Retinal pigment epithelial cell (primary cell): Measurements from ENCODE around the gene DNAH14.
"Not testable (repeated sequence)": the region's sequence is repeated elsewhere in the genome, so short reads cannot be mapped to it uniquely, and the experiment has no call there.

Source experiments
- DNase-seq: peaks from one replicate; pipeline ENCODE4 v3.0.0-alpha.2; 2010; ENCODE audit warnings: low read depth
- H3K4me3 ChIP-seq: 2 replicates; pipeline ENCODE4 v1.5.1; 2011; ENCODE audit warnings: mild to moderate bottlenecking, low read length, control low read depth, moderate library complexity
- CTCF ChIP-seq: conservative IDR thresholded peaks from 2 replicates; pipeline ENCODE4 v1.5.1; 2011; ENCODE audit warnings: low read depth, low read length, control low read depth, inconsistent platforms

DNAH14 gene

GRCh38 chr1:225380691-225381090 lies 451.2 kb downstream of the DNAH14 start:
- no peak for DNase-seq
- H3K4me3 ChIP-seq, result no peak overlapping the region

GRCh38 chr1:225386860-225387259 lies 457.4 kb downstream of the DNAH14 start:
- H3K4me3 ChIP-seq, DNase-seq: not testable (repeated sequence)

More at GRCh38 chr1:225380691-225381090, 451.2 kb downstream of the DNAH14 start:
- TF ChIP-seq CTCF, result no peak

- no peak overlapping the region for H3K4me3 ChIP-seq
- TF ChIP-seq CTCF, result no peak
- no peak for DNase-seq
Observed at GRCh38 chr1:225388372-225388771, 458.9 kb downstream of the DNAH14 start.

GRCh38 chr1:225389843-225390242 lies 460.4 kb downstream of the DNAH14 start:
- TF ChIP-seq CTCF, result no peak
- no peak for DNase-seq
- no peak overlapping the region for H3K4me3 ChIP-seq

- H3K4me3 ChIP-seq, result no peak overlapping the region
- no peak for DNase-seq
- no peak for TF ChIP-seq CTCF
Observed at GRCh38 chr1:225396357-225396756, 466.9 kb downstream of the DNAH14 start.

GRCh38 chr1:225400968-225401367 lies 471.5 kb downstream of the DNAH14 start:
- DNase-seq, result no peak
- H3K4me3 ChIP-seq, result no peak overlapping the region
- no peak for TF ChIP-seq CTCF

GRCh38 chr1:225406976-225407725 lies 477.7 kb downstream of the DNAH14 start:
- TF ChIP-seq CTCF, result no peak
- no peak overlapping the region for H3K4me3 ChIP-seq
- no peak for DNase-seq

GRCh38 chr1:225407755-225408154 lies 478.3 kb downstream of the DNAH14 start:
- no peak for TF ChIP-seq CTCF
- DNase-seq, result no peak
- H3K4me3 ChIP-seq, result no peak overlapping the region
